HG03095 (cell line): Measurements from ENCODE around the gene GFAP.

Experiments
- ATAC-seq: cut with Tn5 transposase; IDR thresholded peaks from one replicate; pipeline ENCODE4 v1.9.1; 2021; ENCODE audit warnings: moderate library complexity; ENCODE audit not compliant: unreplicated experiment

The GFAP gene

DNA sequence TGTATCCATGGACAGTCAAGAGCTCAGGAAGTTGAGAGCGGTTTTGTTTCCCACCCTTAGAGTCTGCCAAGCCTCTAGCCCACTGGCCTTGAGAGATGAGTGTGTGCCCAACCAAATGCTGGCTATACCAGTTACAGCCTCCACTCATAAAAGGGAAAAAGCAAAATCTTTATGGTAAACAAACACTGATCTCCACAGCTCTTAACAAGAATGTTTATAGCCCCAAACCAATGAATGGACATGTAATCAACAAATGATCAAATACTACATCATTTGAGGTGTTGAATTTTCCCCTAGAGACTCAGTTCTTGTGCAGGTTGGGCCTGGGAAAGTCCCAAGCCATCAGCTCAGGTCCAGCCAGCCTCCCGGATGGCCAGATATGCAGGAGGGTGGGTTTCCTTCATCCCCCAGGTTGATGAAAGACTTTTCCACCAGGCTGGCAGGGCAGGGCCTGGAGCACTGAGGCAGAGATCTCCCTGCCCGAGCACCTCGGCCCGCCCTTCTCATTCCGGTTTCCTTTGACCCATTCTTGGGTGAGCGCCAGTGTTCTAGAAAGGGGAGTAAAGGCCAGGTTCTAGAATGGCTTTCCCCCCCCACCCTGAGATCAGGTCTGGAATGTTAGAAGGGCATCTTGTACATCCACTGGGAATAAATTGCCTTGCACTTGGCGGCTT, 12.2 kb downstream of the GFAP start:
- no peak for ATAC-seq

GRCh38 chr17:44902135-44902760, 13.1 kb downstream of the GFAP start:
- ATAC-seq, result no peak

DNA sequence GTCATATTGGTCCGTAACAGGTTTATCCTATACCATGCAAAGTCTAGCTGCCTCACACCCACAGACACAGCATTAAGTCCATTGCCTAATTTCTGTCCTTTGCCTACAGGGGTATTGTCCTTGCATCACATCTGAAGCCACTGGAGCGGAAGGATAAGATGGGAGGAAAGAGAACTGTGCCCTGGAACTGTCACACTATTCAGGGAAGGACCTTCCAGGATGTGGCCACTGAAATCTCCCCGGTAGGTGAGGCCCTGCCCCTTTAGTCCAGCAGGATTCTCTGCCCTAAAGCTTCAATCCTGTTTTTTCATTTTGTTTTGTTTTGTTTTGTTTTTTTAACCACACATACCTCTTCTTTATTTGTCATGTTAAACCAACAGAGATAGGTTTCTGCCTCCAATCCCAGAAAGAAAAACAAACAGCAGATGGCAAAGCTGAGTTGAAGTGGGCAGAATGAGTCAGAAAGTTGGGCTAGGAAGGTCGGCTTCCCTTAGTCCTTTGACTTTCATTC, 13.8 kb downstream of the GFAP start:
- ATAC-seq, result no peak

- ATAC-seq, result no peak
Observed at GRCh38 chr17:44900894-44901293, 14.4 kb downstream of the GFAP start.

GRCh38 chr17:44899074-44899782, 16.1 kb downstream of the GFAP start, which contains the start of gene EFTUD2:
EFTUD2 (minus strand) TSS chr17:44899445; CDS start chr17:44894521, 4,924 bp downstream.
- peak; percentile 54 for ATAC-seq

- ATAC-seq, result no peak
Observed at GRCh38 chr17:44898768-44899073, 16.6 kb downstream of the GFAP start.

- ATAC-seq, result no peak
Observed at GRCh38 chr17:44894642-44895041, 20.7 kb downstream of the GFAP start.

GRCh38 chr17:44892250-44892649, 23.1 kb downstream of the GFAP start:
- no peak for ATAC-seq

DNA sequence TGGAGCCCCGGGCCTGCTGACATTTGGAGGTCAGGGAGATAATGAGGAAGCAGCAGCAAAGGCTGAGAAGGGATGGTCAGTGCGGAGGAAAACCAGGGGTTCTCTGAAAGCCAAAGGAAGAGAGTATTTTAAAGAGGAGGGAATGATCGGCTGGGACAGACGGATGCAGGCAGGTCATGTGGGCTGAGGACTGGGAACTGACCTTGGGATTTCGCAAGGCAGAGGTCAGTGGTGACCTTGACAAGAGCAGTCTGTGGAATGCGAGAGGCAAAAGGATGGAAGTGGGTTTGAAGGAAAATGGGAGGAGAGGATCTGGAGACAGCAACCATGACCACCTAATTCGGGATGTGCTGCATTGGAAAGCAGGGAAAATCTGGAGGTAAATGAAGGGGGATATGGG, 26.3 kb downstream of the GFAP start:
- ATAC-seq, result no peak

DNA sequence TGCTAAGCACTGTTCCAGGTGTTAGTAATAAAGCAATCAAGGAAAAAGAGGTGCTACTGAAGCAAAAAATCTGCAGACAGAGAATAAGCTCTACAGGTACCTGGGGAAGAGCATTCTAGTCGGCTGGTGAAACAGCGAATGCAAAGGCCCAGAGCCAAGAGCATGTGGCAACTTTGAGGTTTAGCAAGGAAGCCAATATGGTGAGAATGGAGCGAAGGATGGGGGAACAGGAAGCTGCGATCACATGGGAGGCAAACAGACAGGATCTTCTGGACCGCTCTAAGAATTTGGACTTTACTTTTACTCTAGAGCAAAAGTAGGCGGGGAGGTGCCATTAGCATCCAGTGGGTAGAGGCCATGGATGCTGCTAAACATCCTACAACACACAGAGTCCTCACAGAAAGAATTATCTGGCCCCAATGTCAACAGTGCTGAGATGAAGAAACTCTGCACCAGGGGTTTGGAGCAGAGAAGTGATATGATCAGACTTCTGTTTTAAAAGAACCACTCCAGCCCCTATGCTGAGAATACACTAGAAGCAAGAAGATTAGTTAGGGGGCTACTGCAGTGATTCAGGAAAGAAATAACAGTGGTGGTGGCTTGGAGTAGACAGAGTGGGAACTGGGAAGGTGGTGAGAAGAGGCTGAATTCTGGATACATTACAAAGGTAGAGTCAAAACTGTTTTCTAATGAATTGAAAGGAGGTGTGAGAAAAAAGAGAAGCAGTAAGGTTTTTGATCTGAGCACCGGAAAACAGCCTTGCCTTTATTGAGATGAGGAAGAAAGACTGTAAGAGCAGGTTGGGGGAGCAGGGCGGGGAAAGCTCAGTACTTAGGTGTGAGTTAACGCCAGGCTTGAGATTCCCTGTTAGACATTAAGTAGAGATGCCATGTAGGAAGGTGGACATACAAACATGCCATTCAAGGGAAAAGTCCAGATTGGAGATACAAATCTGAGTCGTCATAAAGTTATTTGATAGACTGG, 27.0 kb downstream of the GFAP start:
- ATAC-seq, result no peak

DNA sequence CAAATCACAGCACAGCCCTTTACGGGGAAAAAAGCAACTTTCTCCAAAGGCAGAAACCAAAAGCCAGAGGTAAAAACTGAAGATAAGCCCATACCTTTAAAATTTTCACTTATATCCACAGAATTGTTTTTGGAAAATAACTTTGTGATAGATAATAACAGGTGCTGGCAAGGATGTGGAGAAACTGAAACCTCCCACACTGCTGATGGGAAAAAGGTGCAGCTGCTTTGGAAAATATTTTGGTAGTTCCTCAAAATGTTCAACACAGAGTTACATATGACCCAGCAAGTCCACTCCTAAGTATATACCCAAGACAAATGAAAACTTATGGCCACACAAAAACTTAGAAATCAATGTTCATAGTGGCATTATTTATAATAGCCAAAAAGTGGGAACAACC, 28.3 kb downstream of the GFAP start:
- ATAC-seq, result no peak

DNA sequence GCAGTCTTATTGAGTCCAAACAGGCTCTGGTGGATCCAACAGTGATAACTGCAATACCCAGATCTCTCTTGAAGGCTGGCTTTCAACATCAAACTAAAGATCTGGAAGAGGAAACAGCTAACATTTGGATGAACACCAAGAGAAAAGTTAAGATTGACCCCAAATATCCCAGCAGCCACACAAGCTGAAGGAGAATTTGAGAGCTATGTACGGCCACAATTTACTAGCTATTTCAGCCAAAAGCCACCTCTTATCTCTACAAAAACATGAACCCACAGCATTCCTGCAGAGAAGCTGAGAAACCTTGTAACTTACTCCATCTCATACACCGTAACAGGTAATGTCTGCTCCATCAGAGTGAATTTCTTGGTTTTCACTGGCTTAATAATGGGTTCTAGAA, 30.4 kb downstream of the GFAP start:
- no peak for ATAC-seq

- ATAC-seq, result no peak
Observed at GRCh38 chr17:44881145-44881544, 34.2 kb downstream of the GFAP start.

DNA sequence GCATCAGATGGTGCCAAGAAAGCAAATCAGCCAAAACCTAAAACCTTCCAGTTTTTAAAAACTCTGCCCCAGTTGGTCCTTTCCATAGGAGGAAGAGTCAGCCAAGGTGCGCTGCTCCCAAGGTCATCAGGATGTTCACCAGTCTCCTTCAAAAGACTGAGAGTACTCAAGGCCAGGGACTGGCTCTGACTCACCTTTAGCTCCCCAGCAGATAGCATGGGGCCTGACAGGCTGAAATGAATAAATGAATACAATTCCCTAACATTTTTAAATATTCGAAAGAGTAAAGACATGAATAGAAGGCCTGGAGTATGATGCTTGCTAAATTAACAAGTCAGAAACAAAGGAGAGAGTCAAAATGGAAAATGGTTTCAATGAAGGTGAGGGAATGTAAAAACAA, 35.2 kb downstream of the GFAP start:
- no peak for ATAC-seq

DNA sequence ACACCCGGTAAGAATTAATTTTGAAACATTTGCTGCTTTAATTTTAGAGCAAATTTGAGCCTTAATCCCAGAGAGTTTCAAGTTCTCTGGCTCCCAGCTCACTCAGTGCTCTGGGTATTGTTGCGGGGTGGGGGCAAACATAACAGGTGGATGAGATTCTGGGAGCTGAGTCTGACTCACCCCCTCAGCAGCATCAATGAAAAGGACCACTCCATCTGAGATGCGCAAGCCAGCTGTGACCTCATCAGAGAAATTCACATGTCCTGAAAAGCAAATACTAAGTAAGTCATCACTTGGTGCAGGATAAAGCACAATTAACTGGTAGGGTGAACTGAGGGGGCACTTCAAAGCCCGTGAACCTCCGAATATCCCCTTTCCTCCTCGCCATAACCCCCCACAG, 35.9 kb downstream of the GFAP start:
- ATAC-seq, result no peak

- ATAC-seq, result no peak
Observed at GRCh38 chr17:44878627-44879221, 36.6 kb downstream of the GFAP start.

GRCh38 chr17:44877121-44877520, 38.2 kb downstream of the GFAP start:
- ATAC-seq, result no peak

DNA sequence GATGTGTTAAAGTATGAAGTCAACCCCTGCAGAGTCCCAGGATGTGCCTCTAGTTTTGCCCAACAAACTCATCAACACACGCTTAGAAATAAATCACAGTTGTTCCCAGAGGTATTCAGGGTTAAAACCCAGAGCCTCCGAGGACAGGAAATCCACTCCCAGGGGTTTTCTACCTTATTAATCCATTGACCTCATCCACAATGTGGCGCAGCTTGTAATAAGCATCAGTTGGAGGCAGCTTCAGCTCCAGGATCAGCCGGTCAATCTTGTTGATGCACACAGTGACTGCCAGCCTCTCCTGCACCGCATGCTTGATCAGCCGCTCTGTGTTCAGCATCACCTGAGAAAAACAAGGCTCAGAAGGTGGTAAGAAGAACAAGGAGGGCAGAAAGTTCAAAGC, 39.5 kb downstream of the GFAP start:
- no peak for ATAC-seq

GRCh38 chr17:44872131-44872768, 43.0 kb downstream of the GFAP start:
- ATAC-seq, result no peak

DNA sequence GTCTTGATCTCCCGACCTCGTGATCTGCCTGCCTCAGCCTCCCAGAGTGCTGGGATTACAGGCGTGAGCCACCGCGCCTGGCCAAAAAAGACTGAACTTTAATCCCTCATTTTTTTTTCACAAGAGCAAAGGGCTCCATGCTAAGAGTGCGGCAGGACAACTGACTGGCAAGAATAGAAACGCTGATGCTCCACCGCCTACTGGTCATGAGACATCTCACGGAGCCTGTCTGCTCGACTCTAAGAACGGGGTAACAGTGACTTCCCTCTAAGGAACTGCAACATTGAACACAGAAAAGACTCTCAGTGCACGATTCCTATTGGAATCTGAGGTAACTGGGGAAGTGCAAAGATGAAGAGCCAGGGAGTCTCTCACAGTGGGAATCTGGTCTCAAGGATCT, 43.7 kb downstream of the GFAP start:
- no peak for ATAC-seq
